Measurements from ENCODE around the gene ALS2.

GRCh38 chr2:201709049-201709448 lies 71.7 kb downstream of the ALS2 start:
- no peak for TF ChIP-seq CTCF (IDR thresholded peaks at IDR 0.05)
- no peak for TF ChIP-seq POLR2A (IDR thresholded peaks at IDR 0.05)

Data from testis (tissue), 2 donors.